Gastrocnemius medialis (tissue), 4 donors: ENCODE results near the gene TNS1.

Source experiments
- POLR2A ChIP-seq, 2 donors: fragments of 450-650 bp; IDR thresholded peaks; one replicate each; pipeline ENCODE4 v1.6.1; 2017; ENCODE audit warnings: antibody characterized with exemption in 2 of 2, mild to moderate bottlenecking in 2 of 2, moderate library complexity in 2 of 2
- TF ChIP-seq, protein P1 (sequence below), 5 experiments: fragments of 450-650 bp in 3 of 5; fragments of 200-600 bp in 2 of 5; sonication (generic) in 2 of 5; IDR thresholded peaks in 4 of 5; conservative IDR thresholded peaks in 1 of 5; 1 replicate in 4 of 5; 2 replicates in 1 of 5; pipeline ENCODE4 v1.5.1; 2016 to 2019; ENCODE audit warnings: antibody characterized with exemption in 5 of 5, mild to moderate bottlenecking in 3 of 5, moderate library complexity in 3 of 5

DNA sequence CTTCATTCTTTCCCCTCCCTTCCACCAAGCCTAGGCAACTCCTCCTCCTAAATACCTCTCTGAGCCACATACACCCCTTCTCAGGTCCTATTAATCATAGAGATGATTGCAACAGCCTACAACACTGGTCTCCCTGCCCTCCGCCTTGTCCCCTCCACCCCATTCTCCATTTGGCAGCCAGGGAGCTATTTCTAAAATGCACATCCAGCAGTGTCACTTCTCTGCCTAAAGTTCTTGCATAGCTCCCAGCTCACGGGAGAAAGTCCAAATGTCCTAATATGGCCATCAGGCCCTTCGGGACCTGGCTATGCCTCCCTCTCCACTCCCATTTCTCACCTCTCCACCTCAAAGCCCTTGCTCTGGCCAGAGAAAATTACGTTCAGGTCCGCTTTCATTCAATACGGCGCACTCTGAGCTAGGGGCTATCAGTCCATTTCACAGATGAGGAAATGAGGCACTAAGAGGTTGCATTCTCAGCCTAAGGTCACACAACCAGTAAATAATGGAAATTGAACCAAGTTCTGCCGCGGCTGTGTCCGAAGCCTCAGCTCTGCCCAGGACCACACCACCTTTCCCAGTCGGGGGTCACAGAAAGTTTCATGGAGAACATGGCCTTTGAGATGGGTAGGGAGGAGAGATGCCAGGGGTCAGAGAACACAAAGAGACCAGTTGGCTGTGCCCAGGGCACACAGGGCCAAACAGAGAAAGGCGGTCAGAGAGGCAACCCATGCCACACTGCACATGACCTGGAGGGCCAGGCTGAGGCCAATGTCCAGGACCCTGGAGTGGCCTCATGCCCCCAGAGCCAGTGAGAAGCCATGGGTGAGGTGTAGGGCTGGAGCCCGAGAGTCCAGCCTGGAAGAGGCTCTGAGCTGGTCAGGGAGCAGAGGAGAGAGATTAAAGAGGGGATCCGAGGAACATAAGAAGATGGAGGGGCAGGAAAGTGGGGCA is 72.8 kb downstream of the TNS1 start:
- TF ChIP-seq, protein P1, sequence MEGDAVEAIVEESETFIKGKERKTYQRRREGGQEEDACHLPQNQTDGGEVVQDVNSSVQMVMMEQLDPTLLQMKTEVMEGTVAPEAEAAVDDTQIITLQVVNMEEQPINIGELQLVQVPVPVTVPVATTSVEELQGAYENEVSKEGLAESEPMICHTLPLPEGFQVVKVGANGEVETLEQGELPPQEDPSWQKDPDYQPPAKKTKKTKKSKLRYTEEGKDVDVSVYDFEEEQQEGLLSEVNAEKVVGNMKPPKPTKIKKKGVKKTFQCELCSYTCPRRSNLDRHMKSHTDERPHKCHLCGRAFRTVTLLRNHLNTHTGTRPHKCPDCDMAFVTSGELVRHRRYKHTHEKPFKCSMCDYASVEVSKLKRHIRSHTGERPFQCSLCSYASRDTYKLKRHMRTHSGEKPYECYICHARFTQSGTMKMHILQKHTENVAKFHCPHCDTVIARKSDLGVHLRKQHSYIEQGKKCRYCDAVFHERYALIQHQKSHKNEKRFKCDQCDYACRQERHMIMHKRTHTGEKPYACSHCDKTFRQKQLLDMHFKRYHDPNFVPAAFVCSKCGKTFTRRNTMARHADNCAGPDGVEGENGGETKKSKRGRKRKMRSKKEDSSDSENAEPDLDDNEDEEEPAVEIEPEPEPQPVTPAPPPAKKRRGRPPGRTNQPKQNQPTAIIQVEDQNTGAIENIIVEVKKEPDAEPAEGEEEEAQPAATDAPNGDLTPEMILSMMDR (IDR thresholded peaks at IDR 0.05 in 4 of 5, conservative IDR thresholded peaks at IDR 0.05 in 1 of 5) = no peak
- no peak for TF ChIP-seq POLR2A (IDR thresholded peaks at IDR 0.05)
